SK-N-MC (cell line): ENCODE results near the gene BLOC1S5.

Experiments
- EZH2 ChIP-seq: fragments of 200-600 bp; sonication (generic); IDR thresholded peaks from one replicate; pipeline ENCODE4 v1.6.1; 2017; ENCODE audit warnings: antibody characterized with exemption
- POLR2AphosphoS5 ChIP-seq: IDR thresholded peaks from 2 replicates; pipeline ENCODE4 v1.6.1; 2012; ENCODE audit warnings: mild to moderate bottlenecking, low read depth, low read length, borderline replicate concordance

- no peak for TF ChIP-seq EZH2
- TF ChIP-seq POLR2AphosphoS5, result no peak
These were observed 36.1 kb upstream of the BLOC1S5 start for GRCh38 chr6:8100159-8100854.
